Liver (tissue), 9 donors: ENCODE data around the gene ACSL4. TPM values are rescaled to one million over a fixed set of nuclear protein-coding genes. Genes with fewer than 3 reads are reported as not detected.
"Not testable (repeated sequence)": the region's sequence is repeated elsewhere in the genome, so short reads cannot be mapped to it uniquely, and the experiment has no call there.

Source experiments
- DNase-seq: peaks from one replicate; pipeline ENCODE4 v3.0.0-alpha.2; 2017; ENCODE audit warnings: low spot score
- H3K27ac ChIP-seq, 2 donors: one replicate each; pipeline ENCODE4 v1.7.0; 2013; ENCODE audit warnings: inconsistent platforms in 2 of 2, low read length in 2 of 2, control low read depth in 1 of 2, low read depth in 1 of 2, mild to moderate bottlenecking in 1 of 2
- H3K27me3 ChIP-seq, 4 donors: one replicate each; pipeline versions ENCODE4 v1.6.1 to v1.7.0; 2013; ENCODE audit warnings: low read length in 3 of 4, inconsistent platforms in 1 of 4, mild to moderate bottlenecking in 1 of 4, moderate library complexity in 1 of 4; ENCODE audit not compliant: control insufficient read depth in 4 of 4, insufficient read depth in 4 of 4
- H3K36me3 ChIP-seq, 4 donors: one replicate each; pipeline versions ENCODE4 v1.6.1 to v1.7.0; 2013; ENCODE audit warnings: low read length in 3 of 4, mild to moderate bottlenecking in 3 of 4, low read depth in 1 of 4, moderate library complexity in 1 of 4; ENCODE audit not compliant: control insufficient read depth in 4 of 4, insufficient read depth in 3 of 4
- H3K4me1 ChIP-seq, 4 donors: one replicate each; pipeline versions ENCODE4 v1.6.1 to v1.7.0; 2013; ENCODE audit warnings: low read length in 3 of 4, mild to moderate bottlenecking in 3 of 4, moderate library complexity in 1 of 4; ENCODE audit not compliant: control insufficient read depth in 4 of 4, insufficient read depth in 4 of 4
- H3K4me3 ChIP-seq, 3 donors: one replicate each; pipeline versions ENCODE4 v1.6.1 to v1.7.0; 2013; ENCODE audit warnings: low read length in 3 of 3, control low read depth in 1 of 3, low read depth in 1 of 3, mild to moderate bottlenecking in 1 of 3
- H3K9ac ChIP-seq, 2 donors: one replicate each; pipeline ENCODE4 v1.7.0; 2013; ENCODE audit warnings: low read length in 2 of 2, mild to moderate bottlenecking in 2 of 2, moderate library complexity in 2 of 2, control low read depth in 1 of 2, low read depth in 1 of 2
- H3K9me3 ChIP-seq, 4 donors: one replicate each; pipeline versions ENCODE4 v1.6.1 to v1.7.0; 2013; ENCODE audit warnings: low read length in 3 of 4; ENCODE audit not compliant: control insufficient read depth in 4 of 4
- ATF3 ChIP-seq: IDR thresholded peaks from 2 replicates; pipeline ENCODE4 v1.6.1; 2016; ENCODE audit warnings: antibody characterized with exemption
- CTCF ChIP-seq: fragments of 150-350 bp; IDR thresholded peaks from 2 replicates; pipeline ENCODE4 v1.5.1; 2017; ENCODE audit warnings: improper control_type of control experiment, low read depth, low read length; ENCODE audit not compliant: missing input control
- EGR1 ChIP-seq, 2 donors: IDR thresholded peaks; 2 replicates each; pipeline ENCODE4 v1.6.1; 2016 to 2018; ENCODE audit warnings: antibody characterized with exemption in 2 of 2, low read depth in 2 of 2
- FOXA1 ChIP-seq: IDR thresholded peaks from 2 replicates; pipeline ENCODE4 v1.6.1; 2016; ENCODE audit warnings: antibody characterized with exemption
- FOXA2 ChIP-seq: IDR thresholded peaks from 2 replicates; pipeline ENCODE4 v1.6.1; 2016; ENCODE audit warnings: antibody characterized with exemption
- JUND ChIP-seq, 2 donors: IDR thresholded peaks; 2 replicates each; pipeline ENCODE4 v1.6.1; 2016; ENCODE audit warnings: antibody characterized with exemption in 2 of 2
- RAD21 ChIP-seq, 2 donors: IDR thresholded peaks; 2 replicates each; pipeline ENCODE4 v1.6.1; 2016; ENCODE audit warnings: antibody characterized with exemption in 2 of 2, mild to moderate bottlenecking in 2 of 2
- REST ChIP-seq: IDR thresholded peaks from 2 replicates; pipeline ENCODE4 v1.6.1; 2016; ENCODE audit warnings: antibody characterized with exemption, mild to moderate bottlenecking
- SP1 ChIP-seq: IDR thresholded peaks from 2 replicates; pipeline ENCODE4 v1.6.1; 2018; ENCODE audit warnings: antibody characterized with exemption, mild to moderate bottlenecking
- TAF1 ChIP-seq: conservative IDR thresholded peaks from 2 replicates; pipeline ENCODE4 v1.6.1; 2016; ENCODE audit warnings: antibody characterized with exemption, mild to moderate bottlenecking
- YY1 ChIP-seq: IDR thresholded peaks from 2 replicates; pipeline ENCODE4 v1.6.1; 2016; ENCODE audit warnings: antibody characterized with exemption, mild to moderate bottlenecking
- ZBTB33 ChIP-seq: IDR thresholded peaks from 2 replicates; pipeline ENCODE4 v1.6.1; 2016; ENCODE audit warnings: antibody characterized with exemption
- WGBS: extraction: QIAGEN DNeasy Blood & Tissue Kit; methylation state at CpG from one replicate; pipeline ENCODE4 v1.1.7; 2013; 5-methylcytosine and 5-hydroxymethylcytosine counted together
- polyA plus RNA-seq, 2 donors: library from polyadenylated mRNA; stranded (reverse) in 1 of 2; unstranded in 1 of 2; fragments of 200-250 nt in 1 of 2; fragments of >200 nt in 1 of 2; fragmentation: Nextera tagmentation in 1 of 2; extraction: Ambion mirVana in 1 of 2; gene quantifications; one replicate each; pipeline versions ENCODE4 v1.2.1 to v1.2.3, GENCODE V29; 2013 to 2015
- total RNA-seq, 2 donors: library from RNA; depleted of rRNA; stranded (reverse); fragments of >200 nt; gene quantifications; one replicate each; pipeline ENCODE4 v1.2.3, GENCODE V29; 2014
- donor health status: healthy.
- donor health status: healthy.
- donor health status: healthy.
- donor health status: healthy.
- donor health status: healthy.

Gene ACSL4
- total and polyA plus RNA-seq, 4 donors: 5.3 to 928 (median 20.0) TPM

- no peaks in the 10 kb centered on the region for H3K9me3 ChIP-seq
- 87% methylated on average over 2 of the region's 2 CpGs for WGBS
- TF ChIP-seq FOXA2 (no peak), TAF1 (no peak)
- H3K4me3 ChIP-seq: no peak overlapping the region
- no peak overlapping the region for H3K27ac ChIP-seq
- no peak overlapping the region for H3K9ac ChIP-seq
- no peaks in the 10 kb centered on the region for H3K4me1 ChIP-seq
- H3K27me3 ChIP-seq: no peaks in the 10 kb centered on the region
- H3K36me3 ChIP-seq: no peaks in the 10 kb centered on the region
- DNase-seq: no peak
These were observed 89.4 kb downstream of the ACSL4 start for GRCh38 chrX:109643687-109644086.

GRCh38 chrX:109638158-109638557, 94.9 kb downstream of the ACSL4 start:
- H3K36me3 ChIP-seq: no peaks in the 10 kb centered on the region
- no peak overlapping the region for H3K4me3 ChIP-seq
- DNase-seq: no peak
- no peaks in the 10 kb centered on the region for H3K4me1 ChIP-seq
- H3K27ac ChIP-seq: no peak overlapping the region
- H3K9me3 ChIP-seq: no peaks in the 10 kb centered on the region
- no peaks in the 10 kb centered on the region for H3K27me3 ChIP-seq
- TF ChIP-seq TAF1 (no peak), ZBTB33 (no peak), CTCF (no peak), FOXA1 (no peak), REST (no peak), JUND (IDR thresholded peaks at IDR 0.05) (no peak), SP1 (no peak), ATF3 (no peak), RAD21 (IDR thresholded peaks at IDR 0.05) (no peak), YY1 (no peak), EGR1 (IDR thresholded peaks at IDR 0.05; ENCODE audit: low read depth in 2 of 2) (no peak)
- no peak overlapping the region for H3K9ac ChIP-seq
- 92% methylated on average over 1 of the region's 1 CpG for WGBS

- DNase-seq, H3K36me3 ChIP-seq, H3K4me1 ChIP-seq, H3K9ac ChIP-seq, H3K9me3 ChIP-seq, H3K4me3 ChIP-seq, H3K27ac ChIP-seq, H3K27me3 ChIP-seq: not testable (repeated sequence)
- 94% methylated on average over 2 of the region's 2 CpGs for WGBS
These were observed 95.6 kb downstream of the ACSL4 start for GRCh38 chrX:109637477-109637876.
